ENCODE measurements around the gene TMC4. TPM values are rescaled to one million over a fixed set of nuclear protein-coding genes. Genes with fewer than 3 reads are reported as not detected.
"Not testable (repeated sequence)": the region's sequence is repeated elsewhere in the genome, so short reads cannot be mapped to it uniquely, and the experiment has no call there.

Gene TMC4
- total RNA-seq, 1 experiment from 2014 or later, result 0.11 TPM

DNA sequence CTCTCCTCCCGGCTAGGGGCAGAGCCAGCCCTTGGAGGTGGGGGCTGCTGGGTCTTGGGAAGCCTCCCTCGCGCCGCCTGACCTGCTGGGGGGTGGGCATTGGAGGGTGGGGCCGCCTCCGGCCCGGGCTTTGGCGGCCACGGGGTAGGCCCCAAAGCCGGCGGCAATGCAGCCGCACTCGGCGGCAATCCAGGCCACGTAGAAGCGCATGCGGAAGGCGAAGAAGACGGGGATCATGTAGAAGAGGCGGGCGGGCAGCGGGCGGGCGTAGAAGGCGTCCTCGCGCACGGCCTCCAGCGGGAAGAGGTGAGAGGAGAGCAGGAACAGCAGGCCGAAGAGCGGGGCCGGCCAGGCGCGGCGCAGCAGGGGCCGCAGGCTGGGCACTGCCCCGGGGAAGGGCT lies 7.7 kb upstream of the TMC4 start:
- DNase-seq (ENCODE audit: low read depth in 1 of 2, low spot score in 2 of 2), result no peak
- Histone ChIP-seq H3K4me3 (no peak overlapping the region), H3K27ac (no peak overlapping the region)

DNA sequence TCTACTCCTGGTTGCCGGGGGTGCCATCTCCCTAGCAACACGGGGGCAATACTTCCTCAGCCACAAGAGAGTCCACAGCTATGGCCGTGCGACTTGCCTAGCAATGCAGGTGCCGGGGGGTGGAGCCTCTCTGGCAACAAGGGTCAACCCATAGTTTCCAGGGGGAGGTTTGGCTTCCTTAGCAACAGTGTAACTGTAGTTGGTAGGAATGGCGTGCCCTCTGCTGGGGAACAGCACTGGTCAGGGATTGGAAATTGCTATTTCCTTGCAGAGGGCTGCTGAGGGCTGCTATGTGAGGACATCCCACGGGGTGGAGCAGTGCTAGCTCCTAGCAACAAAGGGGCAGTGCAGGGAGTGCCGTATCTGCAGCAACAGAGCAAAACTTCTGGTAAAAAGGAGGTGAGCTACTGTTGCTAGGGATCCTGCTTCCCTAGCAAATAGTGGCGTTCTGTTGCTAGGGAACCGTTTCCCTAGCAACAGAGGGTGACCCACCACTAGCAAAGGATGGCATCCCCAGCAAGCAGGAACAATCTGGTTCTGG lies 7.0 kb upstream of the TMC4 start:
- no peak overlapping the region for H3K4me3 ChIP-seq
- no peaks in the 10 kb centered on the region for H3K27me3 ChIP-seq (replicated peaks)
- H3K36me3 ChIP-seq, result peaks cover 53% of the 10 kb centered on the region
- no peaks in the 10 kb centered on the region for H3K4me1 ChIP-seq (replicated peaks)
- no peaks in the 10 kb centered on the region for H3K9me3 ChIP-seq (replicated peaks)
- H3K27ac ChIP-seq, result no peak overlapping the region
- DNase-seq (ENCODE audit: low read depth in 1 of 2, low spot score in 2 of 2), result no peak

More for the DNA sequence above, 7.7 kb upstream of the TMC4 start:
- no peaks in the 10 kb centered on the region for H3K27me3 ChIP-seq (replicated peaks)
- H3K36me3 ChIP-seq, result peaks cover 53% of the 10 kb centered on the region
- no peaks in the 10 kb centered on the region for H3K9me3 ChIP-seq (replicated peaks)
- H3K4me1 ChIP-seq (replicated peaks), result no peaks in the 10 kb centered on the region

DNA sequence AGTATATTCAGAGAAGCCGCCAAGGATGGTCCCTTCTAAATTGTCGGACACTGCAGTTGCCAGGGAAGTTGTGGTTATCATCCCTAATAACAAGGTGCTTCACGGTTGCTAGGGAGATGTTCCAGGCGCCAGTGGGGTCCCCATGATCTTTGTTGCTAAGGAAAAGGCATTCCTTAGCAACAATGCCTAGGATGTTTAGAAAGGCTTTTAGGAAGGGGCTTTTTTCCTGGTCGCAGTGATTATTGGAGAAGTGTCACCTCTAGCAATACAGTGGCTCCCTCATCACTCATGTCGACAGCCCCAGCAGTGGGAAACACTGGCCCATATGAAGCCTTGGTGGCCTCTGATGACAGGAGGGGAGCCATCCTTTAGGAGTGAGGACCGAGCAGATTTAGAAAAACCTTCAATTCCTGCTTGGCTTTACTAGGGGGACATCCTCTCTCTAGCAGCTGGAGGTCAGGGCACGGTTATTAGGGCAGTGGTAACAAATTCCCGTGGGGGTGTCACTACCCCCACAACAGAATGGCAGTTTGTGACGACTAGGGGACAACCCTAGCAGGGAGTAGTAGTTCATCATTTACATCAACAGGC lies 6.4 kb upstream of the TMC4 start:
- H3K27ac ChIP-seq, result no peak overlapping the region
- DNase-seq (ENCODE audit: low read depth in 1 of 2, low spot score in 2 of 2), result no peak

GRCh38 chr19:54178581-54179261 lies 5.8 kb upstream of the TMC4 start:
- H3K27ac ChIP-seq, result no peak overlapping the region
- no peaks in the 10 kb centered on the region for H3K27me3 ChIP-seq (replicated peaks)
- H3K9me3 ChIP-seq (replicated peaks), result no peaks in the 10 kb centered on the region
- H3K4me1 ChIP-seq (replicated peaks), result no peaks in the 10 kb centered on the region
- no peak for DNase-seq (ENCODE audit: low read depth in 1 of 2, low spot score in 2 of 2)
- no peak overlapping the region for H3K4me3 ChIP-seq
- peaks cover 51% of the 10 kb centered on the region for H3K36me3 ChIP-seq

More for the DNA sequence above, 6.4 kb upstream of the TMC4 start:
- Histone ChIP-seq H3K4me3 (no peak overlapping the region), H3K4me1 (replicated peaks) (no peaks in the 10 kb centered on the region), H3K36me3 (peaks cover 53% of the 10 kb centered on the region), H3K27me3 (replicated peaks) (no peaks in the 10 kb centered on the region), H3K9me3 (replicated peaks) (no peaks in the 10 kb centered on the region)

GRCh38 chr19:54173951-54174834 lies 1.2 kb upstream of the TMC4 start:
- Histone ChIP-seq H3K4me3 (no peak overlapping the region), H3K36me3 (peaks cover 22% of the 10 kb centered on the region), H3K27ac (no peak overlapping the region), H3K9me3 (replicated peaks) (no peaks in the 10 kb centered on the region), H3K27me3 (replicated peaks) (no peaks in the 10 kb centered on the region), H3K4me1 (replicated peaks) (no peaks in the 10 kb centered on the region)
- DNase-seq (ENCODE audit: low read depth in 1 of 2, low spot score in 2 of 2), result no peak

DNA sequence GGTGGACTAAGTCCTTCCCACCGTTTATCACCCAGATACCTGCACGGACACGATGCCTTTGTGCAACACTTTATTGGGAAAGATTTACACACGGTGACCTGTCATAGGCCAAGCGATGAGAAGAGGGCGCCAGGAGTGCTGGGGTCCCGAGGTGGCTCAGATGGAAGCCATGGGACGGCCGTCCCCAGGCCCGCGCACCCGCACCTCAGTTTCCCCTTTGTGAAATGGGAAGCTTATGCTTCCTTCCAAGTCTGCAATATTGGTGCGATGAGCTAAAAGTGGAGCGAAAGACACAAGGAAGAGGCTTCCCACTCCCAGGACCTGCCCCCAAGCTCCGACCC lies 369 bp upstream of the TMC4 start:
- Histone ChIP-seq H3K9me3 (replicated peaks) (no peaks in the 10 kb centered on the region), H3K4me3 (no peak overlapping the region), H3K27ac (no peak overlapping the region), H3K27me3 (replicated peaks) (no peaks in the 10 kb centered on the region), H3K4me1 (replicated peaks) (peaks cover 1% of the 10 kb centered on the region; the same call in 1 of the 2 replicates), H3K36me3 (peaks cover 13% of the 10 kb centered on the region)
- no peak for DNase-seq (ENCODE audit: low read depth in 1 of 2, low spot score in 2 of 2)

DNA sequence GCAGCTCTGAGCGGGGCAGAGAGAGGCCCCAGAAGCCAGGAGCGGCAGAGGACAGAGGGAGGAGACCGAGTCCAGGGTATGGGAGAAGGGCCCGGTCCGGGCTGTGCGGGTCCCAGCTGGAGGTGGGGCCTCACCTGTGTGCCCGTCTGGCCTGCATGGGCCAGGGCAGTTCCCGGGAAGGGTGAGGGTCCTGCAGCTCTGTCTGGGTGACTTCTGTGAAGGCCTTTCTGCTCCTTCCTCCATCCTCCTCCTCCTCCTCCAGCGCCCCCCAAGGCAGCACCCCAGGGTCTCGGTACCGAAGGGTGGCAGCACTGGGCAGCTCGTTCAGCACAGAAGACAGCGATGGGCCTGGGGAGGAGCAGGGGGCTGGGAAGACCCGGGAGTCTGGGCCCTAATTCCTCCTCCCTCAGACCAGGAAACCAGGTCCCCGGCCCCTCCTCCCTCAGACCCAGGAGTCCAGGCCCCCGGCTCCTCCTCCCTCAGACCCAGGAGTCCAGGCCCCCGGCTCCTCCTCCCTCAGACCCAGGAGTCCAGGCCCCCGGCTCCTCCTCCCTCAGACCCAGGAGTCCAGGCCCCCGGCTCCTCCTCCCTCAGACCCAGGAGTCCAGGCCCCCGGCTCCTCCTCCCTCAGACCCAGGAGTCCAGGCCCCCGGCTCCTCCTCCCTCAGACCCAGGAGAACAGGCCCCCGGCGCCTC lies 1.1 kb downstream of the TMC4 start:
- H3K27ac ChIP-seq; H3K4me3 ChIP-seq; H3K36me3 ChIP-seq; H3K27me3 ChIP-seq (replicated peaks); H3K4me1 ChIP-seq (replicated peaks); DNase-seq (ENCODE audit: low read depth in 1 of 2, low spot score in 2 of 2); H3K9me3 ChIP-seq (replicated peaks): not testable (repeated sequence)

DNA sequence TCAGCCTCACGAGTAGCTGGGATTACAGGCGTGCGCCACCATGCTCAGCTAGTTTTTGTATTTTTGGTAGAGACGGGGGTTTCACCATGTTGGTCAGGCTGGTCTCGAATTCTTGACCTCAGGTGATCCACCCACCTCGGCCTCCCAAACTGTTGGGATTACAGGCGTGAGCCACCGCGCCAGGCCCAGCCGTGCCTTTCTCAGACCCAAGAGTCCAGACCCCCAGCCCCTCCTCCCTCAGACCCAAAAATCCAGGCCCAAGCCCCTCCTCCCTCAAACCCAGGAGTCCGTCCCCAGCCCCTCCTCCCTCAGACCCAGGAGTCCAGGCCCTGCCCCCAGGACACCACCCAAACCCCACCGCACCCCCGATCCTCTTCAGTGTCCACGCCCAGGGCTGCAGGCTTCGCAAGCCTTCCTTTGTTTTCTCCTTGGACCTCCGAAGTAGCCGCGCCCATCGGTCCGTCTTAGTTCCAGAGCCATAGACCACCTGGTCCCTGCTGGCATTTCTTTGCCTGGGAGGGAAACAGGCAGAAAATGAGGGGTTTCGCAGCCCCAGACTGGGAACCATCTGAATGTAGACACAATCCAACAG lies 3.7 kb downstream of the TMC4 start:
- H3K27me3 ChIP-seq (replicated peaks), result no peaks in the 10 kb centered on the region

GRCh38 chr19:54168174-54168917 lies 4.6 kb downstream of the TMC4 start:
- H3K9me3 ChIP-seq (replicated peaks), result no peaks in the 10 kb centered on the region
- no peaks in the 10 kb centered on the region for H3K27me3 ChIP-seq (replicated peaks)
- peaks cover 3% of the 10 kb centered on the region; the same call in 1 of the 2 replicates for H3K4me1 ChIP-seq (replicated peaks)
- H3K4me3 ChIP-seq, result no peak overlapping the region
- peak; percentile 74 to 93 for DNase-seq (ENCODE audit: low read depth in 1 of 2, low spot score in 2 of 2)
- no peaks in the 10 kb centered on the region for H3K36me3 ChIP-seq
- no peak overlapping the region for H3K27ac ChIP-seq

More for the DNA sequence above, 3.7 kb downstream of the TMC4 start:
- no peaks in the 10 kb centered on the region for H3K36me3 ChIP-seq
- no peaks in the 10 kb centered on the region for H3K9me3 ChIP-seq (replicated peaks)
- H3K4me3 ChIP-seq, result no peak overlapping the region
- no peak for DNase-seq (ENCODE audit: low read depth in 1 of 2, low spot score in 2 of 2)
- H3K27ac ChIP-seq, result no peak overlapping the region
- H3K4me1 ChIP-seq (replicated peaks), result peaks cover 3% of the 10 kb centered on the region; the same call in 1 of the 2 replicates

GRCh38 chr19:54165222-54165621 lies 7.7 kb downstream of the TMC4 start:
- Histone ChIP-seq H3K9me3 (replicated peaks) (no peaks in the 10 kb centered on the region), H3K4me1 (replicated peaks) (peaks cover 10% of the 10 kb centered on the region), H3K27me3 (replicated peaks) (no peaks in the 10 kb centered on the region), H3K27ac (no peak overlapping the region), H3K4me3 (no peak overlapping the region), H3K36me3 (no peaks in the 10 kb centered on the region)
- DNase-seq (ENCODE audit: low read depth in 1 of 2, low spot score in 2 of 2), result no peak

GRCh38 chr19:54164369-54165068 lies 8.4 kb downstream of the TMC4 start:
- H3K4me3 ChIP-seq, result no peak overlapping the region

DNA sequence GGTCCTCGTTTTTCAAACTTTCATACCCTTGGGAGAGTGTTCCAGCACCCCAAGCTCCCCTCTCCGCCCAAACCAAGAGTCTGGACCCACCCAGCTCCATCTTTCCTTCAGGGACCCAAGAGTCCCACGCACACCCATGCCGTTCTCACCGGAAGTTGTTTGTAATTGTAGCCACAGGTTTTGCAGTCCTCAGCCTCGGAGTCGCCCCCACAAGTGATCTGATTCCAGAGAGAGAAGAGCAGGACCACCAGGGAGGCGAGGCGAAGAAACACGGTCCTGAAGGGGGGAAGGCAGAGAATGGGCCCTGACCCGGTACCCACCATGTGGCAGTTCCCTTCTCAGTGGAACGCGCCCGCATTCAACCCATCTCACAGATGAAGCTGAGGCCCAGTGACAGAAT lies 10.1 kb downstream of the TMC4 start:
- Histone ChIP-seq H3K36me3 (peaks cover 5% of the 10 kb centered on the region), H3K4me3 (no peak overlapping the region), H3K4me1 (replicated peaks) (peaks cover 17% of the 10 kb centered on the region), H3K27ac (no peak overlapping the region), H3K9me3 (replicated peaks) (no peaks in the 10 kb centered on the region), H3K27me3 (replicated peaks) (no peaks in the 10 kb centered on the region)
- DNase-seq (ENCODE audit: low read depth in 1 of 2, low spot score in 2 of 2), result no peak

More at GRCh38 chr19:54164369-54165068, 8.4 kb downstream of the TMC4 start:
- Histone ChIP-seq H3K9me3 (replicated peaks) (no peaks in the 10 kb centered on the region), H3K4me1 (replicated peaks) (peaks cover 12% of the 10 kb centered on the region), H3K27me3 (replicated peaks) (no peaks in the 10 kb centered on the region), H3K27ac (no peak overlapping the region), H3K36me3 (no peaks in the 10 kb centered on the region)
- DNase-seq (ENCODE audit: low read depth in 1 of 2, low spot score in 2 of 2), result peak; percentile 31 to 80

Data from SJSA1 (cell line).